ENCODE data around the gene KDSR. TPM values are rescaled to one million over a fixed set of nuclear protein-coding genes. Genes with fewer than 3 reads are reported as not detected.

KDSR gene
- polyA plus RNA-seq, 1 donor from 2014 or later: 14.7 TPM

GRCh38 chr18:63382843-63383242 is 15.8 kb upstream of the KDSR start (continued):
- TF ChIP-seq POLR2AphosphoS5 (IDR thresholded peaks at IDR 0.05) (no peak), MXI1 (conservative IDR thresholded peaks at IDR 0.05; ENCODE audit: poor library complexity, severe bottlenecking) (no peak)

GRCh38 chr18:63379639-63379962 is 12.6 kb upstream of the KDSR start:
- Histone ChIP-seq H2AFZ (ENCODE audit: low read depth, low read length) (no peak overlapping the region), H3K9me3 (ENCODE audit: low read length) (no peaks in the 10 kb centered on the region)

GRCh38 chr18:63378919-63379638 is 12.1 kb upstream of the KDSR start:
- Histone ChIP-seq H3K9me3 (ENCODE audit: low read length) (no peaks in the 10 kb centered on the region), H4K20me1 (ENCODE audit: insufficient read depth) (no peaks in the 10 kb centered on the region), H3K27me3 (ENCODE audit: insufficient read depth, low read depth, low read length) (no peaks in the 10 kb centered on the region), H3K4me2 (ENCODE audit: low read length) (no peak overlapping the region), H3K4me3 (ENCODE audit: low read length) (no peak overlapping the region), H2AFZ (ENCODE audit: low read depth, low read length) (no peak overlapping the region), H3K79me2 (replicated peaks; ENCODE audit: insufficient read depth, low read length) (no peaks in the 10 kb centered on the region), H3K9ac (ENCODE audit: low read length) (no peak overlapping the region), H3K9me2 (ENCODE audit: insufficient read depth, low read length) (no peaks in the 10 kb centered on the region), H3F3A (ENCODE audit: insufficient read depth, low read length, poor library complexity, severe bottlenecking) (no peaks in the 10 kb centered on the region), H3K27ac (ENCODE audit: low read length) (no peak overlapping the region), H3K36me3 (ENCODE audit: insufficient read depth, low read length) (no peaks in the 10 kb centered on the region)
- TF ChIP-seq EZH2 (IDR thresholded peaks at IDR 0.05; ENCODE audit: borderline replicate concordance, insufficient read depth, low read length, poor library complexity, severe bottlenecking) (no peak), POLR2AphosphoS5 (IDR thresholded peaks at IDR 0.05) (no peak), EP300 (conservative IDR thresholded peaks at IDR 0.05; ENCODE audit: poor library complexity, severe bottlenecking) (no peak), MXI1 (conservative IDR thresholded peaks at IDR 0.05; ENCODE audit: poor library complexity, severe bottlenecking) (no peak), REST (IDR thresholded peaks at IDR 0.05; ENCODE audit: borderline replicate concordance) (no peak), TAF1 (IDR thresholded peaks at IDR 0.05; ENCODE audit: low read depth) (no peak), SMC3 (conservative IDR thresholded peaks at IDR 0.05; ENCODE audit: poor library complexity) (no peak), RAD21 (conservative IDR thresholded peaks at IDR 0.05) (no peak)
- TF ChIP-seq, protein P1, sequence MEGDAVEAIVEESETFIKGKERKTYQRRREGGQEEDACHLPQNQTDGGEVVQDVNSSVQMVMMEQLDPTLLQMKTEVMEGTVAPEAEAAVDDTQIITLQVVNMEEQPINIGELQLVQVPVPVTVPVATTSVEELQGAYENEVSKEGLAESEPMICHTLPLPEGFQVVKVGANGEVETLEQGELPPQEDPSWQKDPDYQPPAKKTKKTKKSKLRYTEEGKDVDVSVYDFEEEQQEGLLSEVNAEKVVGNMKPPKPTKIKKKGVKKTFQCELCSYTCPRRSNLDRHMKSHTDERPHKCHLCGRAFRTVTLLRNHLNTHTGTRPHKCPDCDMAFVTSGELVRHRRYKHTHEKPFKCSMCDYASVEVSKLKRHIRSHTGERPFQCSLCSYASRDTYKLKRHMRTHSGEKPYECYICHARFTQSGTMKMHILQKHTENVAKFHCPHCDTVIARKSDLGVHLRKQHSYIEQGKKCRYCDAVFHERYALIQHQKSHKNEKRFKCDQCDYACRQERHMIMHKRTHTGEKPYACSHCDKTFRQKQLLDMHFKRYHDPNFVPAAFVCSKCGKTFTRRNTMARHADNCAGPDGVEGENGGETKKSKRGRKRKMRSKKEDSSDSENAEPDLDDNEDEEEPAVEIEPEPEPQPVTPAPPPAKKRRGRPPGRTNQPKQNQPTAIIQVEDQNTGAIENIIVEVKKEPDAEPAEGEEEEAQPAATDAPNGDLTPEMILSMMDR (IDR thresholded peaks at IDR 0.05; ENCODE audit: poor library complexity, severe bottlenecking): no peak

More at GRCh38 chr18:63379639-63379962, 12.6 kb upstream of the KDSR start:
- no peak overlapping the region for H3K9ac ChIP-seq (ENCODE audit: low read length)
- H3K4me2 ChIP-seq (ENCODE audit: low read length): no peak overlapping the region
- H4K20me1 ChIP-seq (ENCODE audit: insufficient read depth): no peaks in the 10 kb centered on the region
- H3F3A ChIP-seq (ENCODE audit: insufficient read depth, low read length, poor library complexity, severe bottlenecking): no peaks in the 10 kb centered on the region
- H3K4me3 ChIP-seq (ENCODE audit: low read length): no peak overlapping the region
- TF ChIP-seq TAF1 (IDR thresholded peaks at IDR 0.05; ENCODE audit: low read depth): no peak
- TF ChIP-seq, protein P1 (IDR thresholded peaks at IDR 0.05; ENCODE audit: poor library complexity, severe bottlenecking): no peak
- H3K27ac ChIP-seq (ENCODE audit: low read length): no peak overlapping the region
- H3K79me2 ChIP-seq (replicated peaks; ENCODE audit: insufficient read depth, low read length): no peaks in the 10 kb centered on the region
- H3K36me3 ChIP-seq (ENCODE audit: insufficient read depth, low read length): no peaks in the 10 kb centered on the region
- no peaks in the 10 kb centered on the region for H3K27me3 ChIP-seq (ENCODE audit: insufficient read depth, low read depth, low read length)
- no peaks in the 10 kb centered on the region for H3K9me2 ChIP-seq (ENCODE audit: insufficient read depth, low read length)
